PFSK-1 (cell line): Measurements from ENCODE around the gene CENPV.

Source experiments
- FOXP2 ChIP-seq: optimal IDR thresholded peaks from 2 replicates; pipeline ENCODE3; 2011; ENCODE audit warnings: borderline replicate concordance, control low read depth, inconsistent platforms; ENCODE audit not compliant: insufficient read depth; ENCODE audit errors: extremely low read length, extremely low read depth
- POLR2AphosphoS5 ChIP-seq: IDR thresholded peaks from 2 replicates; pipeline ENCODE4 v1.6.1; 2012; ENCODE audit warnings: low read depth, mild to moderate bottlenecking, control low read depth, low read length, moderate library complexity
- SIN3A ChIP-seq: IDR thresholded peaks from 2 replicates; pipeline ENCODE4 v1.6.1; 2012; ENCODE audit warnings: mild to moderate bottlenecking, low read length, moderate library complexity, borderline replicate concordance; ENCODE audit not compliant: insufficient read depth
- TAF1 ChIP-seq: IDR thresholded peaks from 2 replicates; pipeline ENCODE4 v1.6.1; 2012; ENCODE audit warnings: low read length, control low read depth, borderline replicate concordance; ENCODE audit not compliant: insufficient read depth
- TF ChIP-seq, protein P1 (sequence below), 2 experiments: IDR thresholded peaks; 2 replicates each; pipeline versions ENCODE4 v1.6.1 to v1.8.0; 2011 to 2012; ENCODE audit warnings: low read depth in 2 of 2, low read length in 2 of 2, control low read depth in 1 of 2, inconsistent platforms in 1 of 2, mild to moderate bottlenecking in 1 of 2, moderate library complexity in 1 of 2; ENCODE audit not compliant: insufficient read depth in 1 of 2

DNA sequence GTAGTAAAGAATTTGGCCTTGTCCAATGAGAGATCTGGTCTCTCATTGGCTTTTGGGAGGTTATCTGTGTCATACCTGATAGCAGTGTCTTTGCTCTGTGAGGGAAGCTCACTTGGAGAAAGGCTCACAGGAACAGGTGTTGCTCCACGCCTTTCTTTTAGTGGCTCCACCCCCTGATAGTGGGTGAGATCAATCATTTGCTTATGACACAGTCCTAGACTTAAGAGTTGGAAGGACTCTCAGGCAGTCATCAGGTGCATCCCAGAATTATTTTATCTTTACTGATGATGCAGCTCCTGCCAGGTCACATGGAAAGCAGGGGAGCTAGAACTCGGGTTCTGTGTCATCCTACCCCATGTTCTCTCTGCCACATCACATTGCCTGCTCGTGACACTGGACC lies 59.3 kb downstream of the CENPV start:
- TF ChIP-seq POLR2AphosphoS5 (no peak), TAF1 (no peak), SIN3A (no peak), FOXP2 (no peak)
- TF ChIP-seq, protein P1, sequence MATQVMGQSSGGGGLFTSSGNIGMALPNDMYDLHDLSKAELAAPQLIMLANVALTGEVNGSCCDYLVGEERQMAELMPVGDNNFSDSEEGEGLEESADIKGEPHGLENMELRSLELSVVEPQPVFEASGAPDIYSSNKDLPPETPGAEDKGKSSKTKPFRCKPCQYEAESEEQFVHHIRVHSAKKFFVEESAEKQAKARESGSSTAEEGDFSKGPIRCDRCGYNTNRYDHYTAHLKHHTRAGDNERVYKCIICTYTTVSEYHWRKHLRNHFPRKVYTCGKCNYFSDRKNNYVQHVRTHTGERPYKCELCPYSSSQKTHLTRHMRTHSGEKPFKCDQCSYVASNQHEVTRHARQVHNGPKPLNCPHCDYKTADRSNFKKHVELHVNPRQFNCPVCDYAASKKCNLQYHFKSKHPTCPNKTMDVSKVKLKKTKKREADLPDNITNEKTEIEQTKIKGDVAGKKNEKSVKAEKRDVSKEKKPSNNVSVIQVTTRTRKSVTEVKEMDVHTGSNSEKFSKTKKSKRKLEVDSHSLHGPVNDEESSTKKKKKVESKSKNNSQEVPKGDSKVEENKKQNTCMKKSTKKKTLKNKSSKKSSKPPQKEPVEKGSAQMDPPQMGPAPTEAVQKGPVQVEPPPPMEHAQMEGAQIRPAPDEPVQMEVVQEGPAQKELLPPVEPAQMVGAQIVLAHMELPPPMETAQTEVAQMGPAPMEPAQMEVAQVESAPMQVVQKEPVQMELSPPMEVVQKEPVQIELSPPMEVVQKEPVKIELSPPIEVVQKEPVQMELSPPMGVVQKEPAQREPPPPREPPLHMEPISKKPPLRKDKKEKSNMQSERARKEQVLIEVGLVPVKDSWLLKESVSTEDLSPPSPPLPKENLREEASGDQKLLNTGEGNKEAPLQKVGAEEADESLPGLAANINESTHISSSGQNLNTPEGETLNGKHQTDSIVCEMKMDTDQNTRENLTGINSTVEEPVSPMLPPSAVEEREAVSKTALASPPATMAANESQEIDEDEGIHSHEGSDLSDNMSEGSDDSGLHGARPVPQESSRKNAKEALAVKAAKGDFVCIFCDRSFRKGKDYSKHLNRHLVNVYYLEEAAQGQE (IDR thresholded peaks at IDR 0.05; ENCODE audit: insufficient read depth in 1 of 2, low read depth in 2 of 2, low read length in 2 of 2): no peak
